GM19328 (cell line): ENCODE measurements around the gene CLDN5.
"Not testable (repeated sequence)": the region's sequence is repeated elsewhere in the genome, so short reads cannot be mapped to it uniquely, and the experiment has no call there.

Experiments
- ATAC-seq: cut with Tn5 transposase; IDR thresholded peaks from one replicate; pipeline ENCODE4 v1.9.1; 2021; ENCODE audit warnings: mild to moderate bottlenecking, moderate library complexity; ENCODE audit not compliant: unreplicated experiment

Gene CLDN5

GRCh38 chr22:19548964-19549363 is 24.8 kb upstream of the CLDN5 start:
- ATAC-seq, result no peak

- not testable (repeated sequence) for ATAC-seq
These were observed 24.2 kb upstream of the CLDN5 start for GRCh38 chr22:19548427-19548826.

GRCh38 chr22:19547620-19548019 is 23.4 kb upstream of the CLDN5 start:
- ATAC-seq, result no peak

GRCh38 chr22:19546680-19547079 is 22.5 kb upstream of the CLDN5 start:
- ATAC-seq, result no peak

GRCh38 chr22:19545935-19546207 is 21.7 kb upstream of the CLDN5 start:
- ATAC-seq, result no peak

GRCh38 chr22:19543970-19544708 is 19.9 kb upstream of the CLDN5 start:
- no peak for ATAC-seq

- no peak for ATAC-seq
These were observed 16.2 kb upstream of the CLDN5 start for GRCh38 chr22:19540394-19540793.

GRCh38 chr22:19537941-19538488 is 13.8 kb upstream of the CLDN5 start:
- no peak for ATAC-seq

GRCh38 chr22:19536564-19536963 is 12.4 kb upstream of the CLDN5 start:
- ATAC-seq, result no peak

GRCh38 chr22:19535001-19535400 is 10.8 kb upstream of the CLDN5 start:
- no peak for ATAC-seq

GRCh38 chr22:19533857-19534256 is 9.6 kb upstream of the CLDN5 start:
- no peak for ATAC-seq

GRCh38 chr22:19533049-19533626 is 8.9 kb upstream of the CLDN5 start:
- no peak for ATAC-seq

GRCh38 chr22:19531327-19531726 is 7.1 kb upstream of the CLDN5 start:
- ATAC-seq, result not testable (repeated sequence)

GRCh38 chr22:19530751-19531150 is 6.5 kb upstream of the CLDN5 start:
- no peak for ATAC-seq

- ATAC-seq, result no peak
These were observed 5.6 kb upstream of the CLDN5 start for GRCh38 chr22:19529811-19530210.

- ATAC-seq, result no peak
These were observed 3.7 kb upstream of the CLDN5 start for GRCh38 chr22:19527861-19528417.

GRCh38 chr22:19527321-19527721 is 3.1 kb upstream of the CLDN5 start:
- no peak for ATAC-seq

GRCh38 chr22:19526702-19527111 is 2.5 kb upstream of the CLDN5 start:
- no peak for ATAC-seq

- no peak for ATAC-seq
These were observed 2.0 kb upstream of the CLDN5 start for GRCh38 chr22:19526076-19526701.

GRCh38 chr22:19525666-19526065 is 1.5 kb upstream of the CLDN5 start:
- no peak for ATAC-seq

GRCh38 chr22:19525116-19525660 is 978 bp upstream of the CLDN5 start:
- no peak for ATAC-seq
